GM12801 (cell line): ENCODE measurements around the gene KANK4.

Experiments used
- TF ChIP-seq, protein P1 (sequence below): IDR thresholded peaks from one replicate; pipeline ENCODE4 v1.5.1; 2011; ENCODE audit warnings: control low read depth; ENCODE audit not compliant: insufficient read length; ENCODE audit errors: extremely low read depth

Gene KANK4

DNA sequence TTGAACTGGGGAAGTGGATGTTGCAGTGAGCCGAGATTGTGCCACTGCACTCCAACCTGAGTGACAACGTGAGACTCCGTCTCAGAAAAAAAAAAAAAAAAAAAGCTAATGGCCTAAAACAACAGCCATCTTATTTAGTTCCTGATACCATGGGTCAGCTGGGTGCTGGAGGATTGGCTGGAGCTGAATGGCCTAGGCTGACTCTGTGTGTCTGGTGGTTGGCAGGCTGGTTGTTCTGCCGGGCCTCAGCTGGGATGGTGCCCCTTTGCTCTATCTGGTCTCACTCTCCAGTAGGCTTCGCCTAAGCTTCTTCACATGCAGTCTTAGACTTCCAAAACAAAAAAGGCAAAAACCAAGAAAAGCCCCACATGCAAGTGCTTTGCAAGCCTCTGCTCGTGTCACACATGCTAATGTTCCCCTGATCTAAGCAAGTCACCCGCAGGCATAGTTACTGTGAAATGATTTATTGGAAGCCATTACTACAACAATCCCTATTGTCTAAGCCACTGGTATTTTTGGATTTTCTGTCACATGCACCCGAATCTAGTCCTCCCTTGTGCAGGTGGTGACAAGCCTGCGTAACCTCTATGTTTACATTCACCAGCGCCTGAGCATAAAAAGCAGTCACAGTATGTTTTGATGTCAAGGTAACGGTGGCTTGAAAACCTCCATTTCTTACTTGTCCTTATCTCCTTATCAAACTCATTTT, 39.6 kb upstream of the KANK4 start:
- TF ChIP-seq, protein P1, sequence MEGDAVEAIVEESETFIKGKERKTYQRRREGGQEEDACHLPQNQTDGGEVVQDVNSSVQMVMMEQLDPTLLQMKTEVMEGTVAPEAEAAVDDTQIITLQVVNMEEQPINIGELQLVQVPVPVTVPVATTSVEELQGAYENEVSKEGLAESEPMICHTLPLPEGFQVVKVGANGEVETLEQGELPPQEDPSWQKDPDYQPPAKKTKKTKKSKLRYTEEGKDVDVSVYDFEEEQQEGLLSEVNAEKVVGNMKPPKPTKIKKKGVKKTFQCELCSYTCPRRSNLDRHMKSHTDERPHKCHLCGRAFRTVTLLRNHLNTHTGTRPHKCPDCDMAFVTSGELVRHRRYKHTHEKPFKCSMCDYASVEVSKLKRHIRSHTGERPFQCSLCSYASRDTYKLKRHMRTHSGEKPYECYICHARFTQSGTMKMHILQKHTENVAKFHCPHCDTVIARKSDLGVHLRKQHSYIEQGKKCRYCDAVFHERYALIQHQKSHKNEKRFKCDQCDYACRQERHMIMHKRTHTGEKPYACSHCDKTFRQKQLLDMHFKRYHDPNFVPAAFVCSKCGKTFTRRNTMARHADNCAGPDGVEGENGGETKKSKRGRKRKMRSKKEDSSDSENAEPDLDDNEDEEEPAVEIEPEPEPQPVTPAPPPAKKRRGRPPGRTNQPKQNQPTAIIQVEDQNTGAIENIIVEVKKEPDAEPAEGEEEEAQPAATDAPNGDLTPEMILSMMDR = no peak

DNA sequence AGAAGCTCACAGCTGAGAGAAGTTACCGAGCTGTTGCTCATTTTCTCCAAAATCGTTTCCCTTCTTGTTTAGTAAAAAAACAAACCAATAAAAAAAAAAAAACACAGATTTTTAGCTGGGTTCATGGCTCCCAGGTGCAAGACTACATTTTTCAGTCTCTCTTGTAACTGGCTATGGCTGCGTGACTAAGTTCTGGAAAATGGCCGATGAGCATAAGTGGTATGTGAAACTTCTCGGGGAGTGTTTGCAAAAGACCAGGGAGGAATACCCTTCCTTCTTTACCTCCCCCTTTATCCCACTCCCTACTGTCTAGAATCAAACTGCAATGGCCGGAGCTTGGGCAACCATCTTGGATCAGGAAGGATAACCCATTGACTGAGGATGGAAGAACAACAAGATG, 38.7 kb upstream of the KANK4 start:
- TF ChIP-seq, protein P1 = no peak

DNA sequence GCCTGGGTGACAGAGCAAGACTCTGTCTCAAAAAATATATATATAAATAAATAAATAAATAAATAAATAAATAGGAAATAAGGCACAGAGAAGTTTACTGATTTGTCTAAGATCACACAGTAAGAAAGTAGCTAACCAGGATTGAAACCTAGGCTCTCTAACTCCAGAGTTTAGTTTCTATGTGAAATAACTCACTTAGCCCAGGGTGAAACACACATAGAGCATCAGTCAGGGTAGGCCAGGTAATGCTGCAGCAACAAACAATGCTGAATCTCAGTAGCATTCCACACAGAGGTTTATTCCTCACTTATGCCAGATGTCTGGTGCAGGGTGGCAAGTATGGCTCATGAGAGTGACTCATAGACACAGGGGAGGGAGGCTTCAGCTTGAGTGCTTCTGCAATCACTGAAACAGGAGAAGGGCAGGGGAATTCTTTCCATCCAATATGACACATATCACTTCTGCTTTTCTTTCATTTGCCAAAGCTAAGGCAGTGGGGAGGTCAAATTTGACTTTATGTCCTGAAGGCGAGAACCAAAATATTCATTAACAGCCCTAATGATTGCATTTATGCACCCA, 37.1 kb upstream of the KANK4 start:
- TF ChIP-seq, protein P1 = no peak

DNA sequence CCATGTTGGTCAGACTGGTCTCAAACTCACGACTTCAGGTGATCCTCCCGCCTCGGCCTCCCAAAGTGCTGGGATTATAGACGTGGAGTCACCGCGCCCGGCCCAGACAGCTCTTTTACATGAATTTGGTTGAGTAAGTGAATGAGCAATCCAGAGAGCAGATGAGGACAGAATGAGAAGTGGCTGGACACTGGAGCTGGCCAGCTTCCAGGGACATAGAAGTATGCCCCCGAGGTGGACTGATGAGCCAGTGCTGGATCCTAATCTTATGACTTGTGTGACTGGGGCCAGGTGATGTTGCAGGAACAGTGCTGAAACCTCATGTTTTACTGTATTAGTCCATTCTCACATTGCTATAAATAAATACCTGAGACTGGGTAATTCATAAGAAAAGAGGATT, 35.9 kb upstream of the KANK4 start:
- TF ChIP-seq, protein P1 = no peak

DNA sequence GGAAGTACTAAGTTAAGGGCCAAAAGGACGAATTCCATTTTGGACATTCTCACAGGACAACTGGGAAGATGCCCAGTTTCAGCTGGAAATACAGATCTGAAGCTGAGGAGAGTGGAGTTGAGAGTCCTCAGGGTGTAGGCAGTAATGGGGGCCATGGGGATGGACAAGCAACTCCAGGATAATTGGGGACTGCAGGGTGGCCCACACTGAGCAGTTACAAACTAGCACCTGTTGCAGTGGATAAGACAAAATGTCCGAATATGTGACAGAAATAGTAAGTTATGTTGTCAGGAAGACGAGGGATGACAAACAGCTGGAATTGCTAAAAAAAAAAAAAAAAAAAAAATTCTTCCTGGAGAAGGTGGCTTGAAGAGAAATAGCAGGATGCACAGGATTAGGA, 34.6 kb upstream of the KANK4 start:
- TF ChIP-seq, protein P1 = no peak

DNA sequence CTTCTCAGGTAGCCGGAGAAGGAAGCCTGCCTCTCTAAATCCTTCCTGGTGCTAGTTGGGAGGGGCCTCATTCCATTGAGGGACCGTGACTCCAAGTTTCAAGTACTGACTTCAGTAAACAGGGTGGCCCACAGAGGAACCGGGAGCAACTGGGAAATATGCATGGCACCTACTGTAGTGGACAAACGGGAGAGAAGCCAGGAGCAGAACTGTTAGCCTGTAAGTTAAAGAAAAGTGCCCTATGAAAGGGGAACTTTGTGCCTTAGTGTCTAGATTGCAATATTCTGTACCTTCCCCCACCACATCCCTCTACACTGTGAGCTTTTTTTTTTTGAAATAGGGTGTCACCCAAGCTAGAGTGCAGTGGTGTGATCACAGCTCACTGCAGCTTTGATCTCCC, 33.2 kb upstream of the KANK4 start:
- TF ChIP-seq, protein P1 = no peak

DNA sequence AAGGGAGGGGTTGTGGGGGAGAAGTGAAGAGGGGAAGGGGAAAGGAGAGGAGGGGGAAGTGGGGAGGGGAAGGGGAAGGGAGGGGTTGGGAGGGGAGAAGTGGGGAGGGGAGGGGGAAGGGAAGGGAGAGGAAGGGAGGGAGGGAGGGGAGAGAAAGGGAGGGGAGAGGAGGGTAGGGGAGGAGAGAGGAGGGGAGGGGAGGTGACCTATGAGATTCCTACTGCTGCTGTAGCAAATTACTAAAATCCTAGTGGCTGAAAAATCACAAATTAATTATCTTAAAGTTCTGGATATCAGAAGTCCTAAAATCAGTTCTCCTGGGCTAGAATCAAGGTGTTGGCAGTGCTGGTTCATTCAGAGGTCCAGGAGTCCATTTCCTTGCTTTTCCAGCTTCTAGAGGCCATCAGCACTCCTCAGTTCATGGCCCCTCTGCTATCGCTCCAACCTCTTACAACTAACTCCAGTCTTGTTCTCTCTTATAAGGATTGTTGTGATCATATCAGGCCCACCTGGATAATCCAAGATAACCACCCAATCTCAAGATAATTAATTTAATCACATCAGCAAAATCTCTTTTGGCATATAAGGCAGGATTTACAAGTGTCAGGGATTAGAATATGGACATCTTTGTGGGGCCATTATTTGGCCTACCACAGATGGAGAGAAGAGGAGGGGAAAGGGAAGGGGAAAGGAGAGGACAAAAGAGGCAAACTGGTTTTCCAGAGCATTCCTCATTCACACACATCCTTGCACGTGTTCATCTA, 30.4 kb upstream of the KANK4 start:
- TF ChIP-seq, protein P1 = no peak
